Activated T-helper 17 cell treated with anti-CD3 and anti-CD28 coated beads, Interleukin-2, amount 50 U/mL, for 72 hours (primary cell): Measurements from ENCODE around the gene IGF2R. TPM values are rescaled to one million over a fixed set of nuclear protein-coding genes. Genes with fewer than 3 reads are reported as not detected.
"Not testable (repeated sequence)": the region's sequence is repeated elsewhere in the genome, so short reads cannot be mapped to it uniquely, and the experiment has no call there.

ENCODE experiments used
- ATAC-seq: fragments of 150-1000 bp; cut with Tn5 transposase; replicated peaks from 2 replicates; pipeline ENCODE4 v1.10.0; 2021; ENCODE audit warnings: mild to moderate bottlenecking, moderate library complexity
- H3K27ac Mint-ChIP-seq: one replicate; pipeline ENCODE4 v1.8.0; 2022; ENCODE audit warnings: mixed read lengths
- H3K27me3 Mint-ChIP-seq: one replicate; pipeline ENCODE4 v1.8.0; 2022; ENCODE audit warnings: mixed read lengths
- H3K36me3 Mint-ChIP-seq: one replicate; pipeline ENCODE4 v1.8.0; 2022; ENCODE audit warnings: low read depth, mild to moderate bottlenecking, mixed read lengths
- H3K4me1 Mint-ChIP-seq: one replicate; pipeline ENCODE4 v1.8.0; 2022; ENCODE audit warnings: mixed read lengths
- H3K4me3 Mint-ChIP-seq: one replicate; pipeline ENCODE4 v1.8.0; 2022; ENCODE audit warnings: mild to moderate bottlenecking, mixed read lengths
- H3K9me3 Mint-ChIP-seq: one replicate; pipeline ENCODE4 v1.8.0; 2022; ENCODE audit warnings: mixed read lengths
- total RNA-seq, 2 donors: library from RNA; stranded (reverse); gene quantifications; one replicate each; pipeline ENCODE4 v1.2.3, GENCODE V29; 2022

IGF2R gene
- total RNA-seq, 2 donors from 2014 or later, result 68.2 to 82.2 TPM

DNA sequence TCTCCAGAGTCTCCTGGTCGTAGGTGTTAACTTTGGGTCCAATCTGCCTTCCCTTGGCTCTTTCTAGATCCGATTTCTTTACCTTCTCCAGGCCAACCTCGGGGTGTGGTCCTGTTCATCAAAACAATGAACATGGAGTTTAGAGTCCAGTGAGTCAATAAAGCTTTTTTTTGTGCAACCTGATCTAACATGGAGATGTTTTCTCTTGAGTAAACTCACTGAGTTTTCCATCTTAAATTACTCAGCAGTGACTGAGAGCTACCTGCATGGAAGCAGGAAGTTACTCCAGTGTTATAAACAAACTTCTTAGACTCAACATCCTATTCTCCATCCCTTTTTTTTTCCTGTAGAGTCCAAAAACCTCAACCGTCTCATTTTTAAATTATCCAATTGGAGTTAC is 137.8 kb downstream of the IGF2R start:
- H3K27me3 Mint-ChIP-seq, result no peaks in the 10 kb centered on the region
- no peak overlapping the region for H3K4me3 Mint-ChIP-seq
- H3K9me3 Mint-ChIP-seq, result no peaks in the 10 kb centered on the region
- H3K27ac Mint-ChIP-seq, result peak overlapping the region; percentile 57
- H3K4me1 Mint-ChIP-seq, result peaks cover 14% of the 10 kb centered on the region
- H3K36me3 Mint-ChIP-seq, result peaks cover 78% of the 10 kb centered on the region
- no peak for ATAC-seq

DNA sequence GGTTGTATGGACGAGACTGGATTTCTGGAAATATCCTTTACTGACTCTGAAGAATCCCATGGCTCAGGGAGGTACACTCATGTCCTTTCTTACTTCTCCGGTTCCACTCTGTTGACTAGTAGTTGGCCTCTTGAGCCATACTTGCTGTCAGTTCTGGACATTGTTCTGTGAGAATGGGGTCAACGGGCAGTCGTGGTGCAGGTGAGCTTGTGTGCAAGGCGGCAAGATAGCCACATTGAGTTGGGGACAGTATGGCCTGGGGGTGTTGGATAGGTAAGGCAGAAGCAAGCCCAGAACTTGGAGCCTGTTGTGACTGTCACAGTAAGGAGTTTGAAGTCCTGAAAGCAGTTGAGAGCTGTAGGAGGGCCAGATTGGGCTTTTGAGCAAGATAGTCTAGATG is 139.2 kb downstream of the IGF2R start:
- Mint-ChIP-seq H3K9me3 (no peaks in the 10 kb centered on the region), H3K36me3 (peaks cover 64% of the 10 kb centered on the region), H3K27ac (peak overlapping the region; percentile 29), H3K27me3 (no peaks in the 10 kb centered on the region), H3K4me3 (no peak overlapping the region), H3K4me1 (peaks cover 14% of the 10 kb centered on the region)
- ATAC-seq, result no peak

DNA sequence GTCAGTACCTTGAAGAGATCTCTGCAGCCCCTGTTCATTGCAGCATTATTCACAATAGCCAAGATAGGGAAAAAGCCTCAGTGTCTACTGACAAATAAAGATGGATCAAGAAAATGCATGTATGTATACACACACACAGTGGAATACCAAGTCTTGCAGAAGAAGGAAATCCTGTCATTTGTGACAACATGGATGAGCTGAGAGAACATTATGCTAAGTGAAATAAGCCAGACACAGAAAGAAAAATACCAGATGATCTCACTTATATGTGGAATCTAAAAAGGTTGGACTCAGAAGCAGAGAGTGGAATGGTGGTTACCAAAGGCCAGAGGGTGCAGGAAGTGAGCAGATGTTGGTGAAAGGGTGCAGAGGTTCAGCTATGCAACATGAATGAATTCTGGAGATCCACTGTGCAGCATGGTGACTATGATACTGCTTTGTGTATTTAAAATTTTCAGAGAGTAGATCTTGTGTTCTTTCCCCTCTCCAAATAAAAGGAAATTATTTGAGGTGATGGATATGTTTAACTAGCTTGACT is 141.8 kb downstream of the IGF2R start:
- H3K36me3 Mint-ChIP-seq, result peaks cover 45% of the 10 kb centered on the region
- no peak overlapping the region for H3K4me3 Mint-ChIP-seq
- peak overlapping the region; percentile 23 for H3K27ac Mint-ChIP-seq
- no peak for ATAC-seq
- no peaks in the 10 kb centered on the region for H3K9me3 Mint-ChIP-seq
- H3K27me3 Mint-ChIP-seq, result no peaks in the 10 kb centered on the region
- peaks cover 14% of the 10 kb centered on the region for H3K4me1 Mint-ChIP-seq

DNA sequence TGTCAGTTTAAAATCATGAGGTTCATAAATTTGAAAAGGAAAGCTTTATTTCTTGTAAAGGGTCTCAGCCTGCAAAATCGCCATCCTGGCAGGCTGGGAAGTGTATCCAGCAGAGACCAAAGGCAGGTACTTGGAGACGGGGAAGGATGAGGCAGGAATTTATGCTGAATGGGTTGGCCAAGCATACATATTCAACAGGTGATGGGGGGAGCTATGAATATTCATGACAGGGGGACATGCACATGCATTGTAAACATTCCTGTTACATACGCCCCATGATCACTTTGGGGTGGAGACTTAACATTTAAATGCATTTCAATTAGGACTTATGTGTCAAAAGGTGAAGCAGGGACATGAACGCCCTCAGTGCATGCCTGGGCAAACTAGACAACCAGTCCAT is 142.9 kb downstream of the IGF2R start:
- Mint-ChIP-seq H3K27ac (no peak overlapping the region), H3K4me3 (no peak overlapping the region), H3K4me1 (peaks cover 14% of the 10 kb centered on the region), H3K27me3 (no peaks in the 10 kb centered on the region), H3K36me3 (peaks cover 34% of the 10 kb centered on the region), H3K9me3 (no peaks in the 10 kb centered on the region)
- ATAC-seq, result no peak

DNA sequence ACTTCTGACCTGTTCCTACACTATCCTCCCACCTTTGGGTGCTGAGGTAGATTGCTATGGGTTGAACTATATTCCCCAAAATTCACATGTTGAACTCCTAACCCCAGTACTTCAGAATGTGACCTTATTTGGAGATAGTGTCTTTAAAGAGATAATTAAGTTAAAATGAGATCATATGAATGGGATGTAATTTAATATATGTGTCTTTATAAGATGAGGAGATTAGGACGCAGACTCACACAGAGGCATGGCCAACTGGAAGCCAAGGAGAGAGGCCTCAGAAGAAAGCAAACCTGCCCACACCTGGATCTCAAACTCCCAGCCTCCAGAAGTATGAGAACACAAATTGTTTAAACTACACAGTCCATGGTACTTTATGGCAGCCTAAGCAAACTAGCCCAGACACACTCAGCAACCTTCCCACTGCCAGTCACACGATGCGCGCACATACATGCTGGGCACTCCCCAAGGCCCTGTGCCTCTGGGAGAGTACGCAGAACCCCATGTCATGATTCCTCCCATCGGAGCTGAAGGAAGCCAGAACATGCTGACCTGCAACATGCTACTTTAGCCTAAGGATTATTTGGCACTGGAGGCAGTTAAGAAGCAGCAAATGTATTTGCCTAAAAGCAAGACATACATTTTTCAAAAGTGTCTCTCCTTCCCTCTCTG is 143.9 kb downstream of the IGF2R start:
- H3K9me3 Mint-ChIP-seq, result no peaks in the 10 kb centered on the region
- no peak for ATAC-seq
- no peak overlapping the region for H3K27ac Mint-ChIP-seq
- H3K27me3 Mint-ChIP-seq, result no peaks in the 10 kb centered on the region
- no peak overlapping the region for H3K4me3 Mint-ChIP-seq
- peaks cover 24% of the 10 kb centered on the region for H3K36me3 Mint-ChIP-seq
- H3K4me1 Mint-ChIP-seq, result peaks cover 10% of the 10 kb centered on the region

DNA sequence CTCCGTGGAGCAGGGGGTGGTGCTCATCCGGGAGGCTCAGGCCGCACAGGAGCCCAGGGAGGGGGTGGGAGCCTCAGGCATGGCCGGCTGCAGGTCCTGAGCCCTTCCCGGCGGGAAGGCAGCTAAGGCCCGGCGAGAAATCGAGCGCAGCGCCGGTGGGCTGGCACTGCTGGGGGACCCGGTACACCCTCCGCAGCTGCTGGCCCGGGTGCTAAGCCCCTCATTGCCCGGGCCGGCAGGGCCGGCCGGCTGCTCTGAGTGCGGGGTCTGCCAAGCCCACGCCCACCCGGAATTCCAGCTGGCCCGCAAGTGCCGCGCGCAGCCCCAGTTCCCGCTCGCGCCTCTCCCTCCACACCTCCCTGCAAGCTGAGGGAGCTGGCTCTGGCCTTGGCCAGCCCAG is 145.7 kb downstream of the IGF2R start:
- H3K4me1 Mint-ChIP-seq, H3K27me3 Mint-ChIP-seq, H3K9me3 Mint-ChIP-seq, H3K27ac Mint-ChIP-seq, H3K4me3 Mint-ChIP-seq, ATAC-seq: not testable (repeated sequence)
- peaks cover 16% of the 10 kb centered on the region for H3K36me3 Mint-ChIP-seq

DNA sequence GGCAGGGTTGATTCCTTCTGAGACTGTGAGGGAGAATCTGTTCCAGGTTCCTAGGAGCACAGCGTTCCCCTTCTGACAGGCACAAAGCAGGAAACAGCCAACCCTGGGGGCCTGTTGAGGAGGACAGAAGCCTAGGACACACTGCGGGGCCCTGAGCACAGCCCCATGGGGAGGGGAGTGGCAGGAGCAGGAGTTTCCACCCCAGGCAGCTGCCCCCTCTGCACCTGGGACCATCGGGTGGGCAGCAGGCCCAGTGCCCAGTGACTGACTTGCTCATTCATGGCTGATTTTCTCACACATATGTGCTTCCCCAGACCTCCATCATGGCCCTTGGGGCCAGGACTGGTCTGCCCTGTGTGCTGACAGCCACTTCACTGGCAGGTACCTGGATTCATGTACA is 146.5 kb downstream of the IGF2R start:
- ATAC-seq, result no peak
- Mint-ChIP-seq H3K36me3 (peaks cover 12% of the 10 kb centered on the region), H3K4me1 (peaks cover 5% of the 10 kb centered on the region), H3K27me3 (no peaks in the 10 kb centered on the region), H3K9me3 (no peaks in the 10 kb centered on the region), H3K4me3 (no peak overlapping the region), H3K27ac (no peak overlapping the region)

DNA sequence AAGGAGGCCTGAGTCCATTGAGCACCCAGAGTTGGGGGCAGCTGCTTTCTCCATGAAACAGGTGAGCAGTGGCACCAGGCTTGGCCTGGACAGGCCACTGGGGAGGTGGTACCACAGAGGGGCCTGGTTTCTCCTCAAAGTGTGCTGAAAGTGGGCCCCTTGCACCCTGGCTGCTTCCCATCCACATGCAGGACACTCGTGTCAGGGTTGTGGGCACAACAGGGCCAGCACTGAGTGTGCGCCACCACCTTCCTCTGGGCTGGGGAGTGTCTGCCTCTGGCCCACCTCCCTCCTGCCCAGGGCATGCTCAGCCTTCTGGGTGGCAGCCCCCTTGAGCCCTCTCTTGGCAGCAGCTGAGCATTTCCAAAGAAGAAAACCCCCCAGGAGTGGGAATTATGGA is 147.5 kb downstream of the IGF2R start:
- no peak for ATAC-seq
- Mint-ChIP-seq H3K27me3 (no peaks in the 10 kb centered on the region), H3K27ac (no peak overlapping the region), H3K4me1 (no peaks in the 10 kb centered on the region), H3K4me3 (no peak overlapping the region), H3K9me3 (no peaks in the 10 kb centered on the region), H3K36me3 (peaks cover 7% of the 10 kb centered on the region)

DNA sequence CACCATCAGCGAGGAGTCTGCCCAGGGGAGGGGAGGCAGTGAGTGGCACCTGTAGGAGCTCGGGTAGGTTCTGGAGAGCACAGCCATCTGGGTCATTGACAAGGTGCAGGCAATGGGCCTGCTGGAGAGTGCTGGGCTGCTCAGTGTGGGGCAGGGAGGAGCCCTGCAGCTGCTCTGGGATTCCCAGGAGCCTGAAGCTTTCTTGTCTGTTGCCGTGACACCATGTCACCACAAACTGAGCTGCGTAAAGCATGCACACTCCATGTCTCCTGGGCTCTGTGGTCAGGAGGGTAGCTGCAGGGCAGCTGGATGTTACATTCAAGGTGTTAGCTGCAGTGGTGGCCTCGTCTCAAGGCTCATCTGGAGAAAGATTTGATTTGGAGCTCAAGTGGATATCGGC is 148.3 kb downstream of the IGF2R start:
- H3K27ac Mint-ChIP-seq, result no peak overlapping the region
- H3K27me3 Mint-ChIP-seq, result no peaks in the 10 kb centered on the region
- H3K9me3 Mint-ChIP-seq, result no peaks in the 10 kb centered on the region
- H3K4me1 Mint-ChIP-seq, result no peaks in the 10 kb centered on the region
- H3K36me3 Mint-ChIP-seq, result peaks cover 7% of the 10 kb centered on the region
- no peak for ATAC-seq
- no peak overlapping the region for H3K4me3 Mint-ChIP-seq

DNA sequence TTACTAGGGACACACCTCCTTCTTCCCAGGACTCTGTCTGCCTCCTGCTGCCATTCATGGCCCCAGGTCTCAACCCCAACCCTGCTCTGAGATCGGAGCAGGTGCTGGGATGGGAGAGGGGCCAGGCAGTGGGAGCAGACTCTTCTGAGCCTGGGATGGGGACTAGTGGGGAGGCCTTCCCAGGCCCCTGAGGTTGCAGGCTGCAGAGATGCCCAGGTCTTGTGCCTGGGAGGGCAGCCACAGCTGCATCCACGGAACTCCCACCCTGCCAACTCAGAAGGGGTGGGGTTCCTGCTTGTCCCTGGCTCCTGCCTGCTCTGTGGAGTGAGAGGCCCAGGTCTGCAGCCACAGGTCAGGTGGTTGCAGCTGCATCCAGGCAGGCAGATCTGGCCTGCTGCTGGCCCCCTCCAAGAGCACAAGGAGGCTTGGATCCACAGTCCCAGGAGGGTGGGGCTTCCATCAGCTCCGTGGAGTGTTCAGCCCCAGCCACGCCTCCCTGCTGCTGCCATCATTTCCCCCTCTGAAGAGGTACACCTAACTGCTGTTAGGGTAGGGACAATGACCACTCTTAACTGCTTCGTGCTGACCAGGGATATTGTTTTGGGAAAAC is 149.8 kb downstream of the IGF2R start:
- Mint-ChIP-seq H3K4me3 (no peak overlapping the region), H3K4me1 (no peaks in the 10 kb centered on the region), H3K9me3 (no peaks in the 10 kb centered on the region), H3K27ac (no peak overlapping the region), H3K27me3 (no peaks in the 10 kb centered on the region), H3K36me3 (peaks cover 2% of the 10 kb centered on the region)
- ATAC-seq, result no peak

DNA sequence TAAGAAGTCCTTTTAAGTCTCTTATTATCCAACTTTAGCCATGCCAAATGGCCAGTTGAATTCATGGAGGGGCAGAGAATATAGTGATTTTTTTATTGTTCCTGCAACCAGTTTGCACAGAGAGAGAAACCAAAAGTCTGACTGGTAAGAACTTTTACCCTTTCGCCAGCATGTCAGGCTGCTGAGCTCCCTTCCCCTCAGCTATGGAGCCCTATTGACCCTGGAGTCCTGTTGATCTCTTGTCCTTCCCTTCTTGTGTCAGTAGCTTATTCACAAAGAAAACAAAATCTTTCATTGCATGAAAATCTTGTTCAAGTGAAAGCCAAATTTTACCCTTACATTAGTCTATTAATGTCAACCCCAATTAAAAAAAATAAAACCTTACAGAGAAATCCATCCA is 151.2 kb downstream of the IGF2R start:
- Mint-ChIP-seq H3K27me3 (no peaks in the 10 kb centered on the region), H3K9me3 (no peaks in the 10 kb centered on the region), H3K27ac (no peak overlapping the region), H3K36me3 (no peaks in the 10 kb centered on the region), H3K4me3 (no peak overlapping the region), H3K4me1 (no peaks in the 10 kb centered on the region)
- ATAC-seq, result no peak

DNA sequence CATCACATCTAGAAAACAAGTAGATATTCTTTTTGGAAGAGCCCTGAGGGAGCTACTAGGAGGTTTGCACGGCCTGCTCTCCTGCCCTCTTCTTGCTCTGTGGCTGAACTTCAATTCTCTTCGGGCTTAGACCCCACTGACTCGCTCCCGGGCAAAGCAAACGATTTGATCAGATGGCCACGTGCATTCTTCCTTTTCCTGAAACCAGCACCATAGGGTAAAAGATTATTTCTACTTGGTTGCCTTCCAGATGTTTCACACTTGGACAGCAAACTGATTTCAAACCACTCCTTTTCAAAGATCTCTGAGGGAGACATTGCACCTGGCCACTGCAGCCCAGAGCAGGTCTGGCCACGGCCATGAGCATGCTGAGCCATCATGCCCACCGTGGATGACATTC is 152.7 kb downstream of the IGF2R start, which contains the start of gene SLC22A1:
Gene SLC22A1 (plus strand): TSS at position 258 of the 400 bp plus-strand sequence. CDS start 121 bp downstream, at position 379.
- H3K27me3 Mint-ChIP-seq, result no peaks in the 10 kb centered on the region
- H3K27ac Mint-ChIP-seq, result no peak within 1 kb of the TSS
- no peak within 1 kb of the TSS for H3K4me3 Mint-ChIP-seq
- H3K36me3 Mint-ChIP-seq, result no peaks in the 10 kb centered on the region
- no peak for ATAC-seq
- no peaks in the 10 kb centered on the region for H3K4me1 Mint-ChIP-seq
- H3K9me3 Mint-ChIP-seq, result no peaks in the 10 kb centered on the region

DNA sequence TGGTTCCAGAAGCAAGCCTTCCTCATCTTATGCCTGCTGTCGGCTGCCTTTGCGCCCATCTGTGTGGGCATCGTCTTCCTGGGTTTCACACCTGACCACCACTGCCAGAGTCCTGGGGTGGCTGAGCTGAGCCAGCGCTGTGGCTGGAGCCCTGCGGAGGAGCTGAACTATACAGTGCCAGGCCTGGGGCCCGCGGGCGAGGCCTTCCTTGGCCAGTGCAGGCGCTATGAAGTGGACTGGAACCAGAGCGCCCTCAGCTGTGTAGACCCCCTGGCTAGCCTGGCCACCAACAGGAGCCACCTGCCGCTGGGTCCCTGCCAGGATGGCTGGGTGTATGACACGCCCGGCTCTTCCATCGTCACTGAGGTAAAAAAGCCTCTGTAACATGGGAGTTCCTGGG is 153.1 kb downstream of the IGF2R start:
- ATAC-seq, result no peak
- Mint-ChIP-seq H3K4me3 (no peak overlapping the region), H3K36me3 (no peaks in the 10 kb centered on the region), H3K4me1 (no peaks in the 10 kb centered on the region), H3K27me3 (no peaks in the 10 kb centered on the region), H3K9me3 (no peaks in the 10 kb centered on the region), H3K27ac (no peak overlapping the region)

DNA sequence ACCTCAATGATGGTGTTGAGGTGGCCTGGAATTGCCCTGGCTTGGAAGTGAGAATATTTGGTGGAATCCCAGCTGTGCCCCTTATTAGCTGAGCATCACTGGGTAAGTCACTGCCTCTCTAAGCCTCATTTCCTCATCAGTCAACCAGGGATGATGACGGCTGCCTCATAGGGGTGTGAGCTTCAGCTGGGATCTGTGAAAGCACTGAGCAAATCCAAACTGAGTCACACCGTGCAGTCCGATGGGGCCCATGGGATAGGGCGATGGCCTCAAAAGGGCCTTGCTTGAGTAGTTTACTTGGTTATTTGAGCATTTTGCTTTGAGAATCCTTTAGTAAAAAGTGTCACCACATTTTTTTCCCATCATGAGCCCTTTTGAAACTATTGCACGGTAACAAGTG is 153.9 kb downstream of the IGF2R start:
- H3K36me3 Mint-ChIP-seq, result no peaks in the 10 kb centered on the region
- ATAC-seq, result no peak

DNA sequence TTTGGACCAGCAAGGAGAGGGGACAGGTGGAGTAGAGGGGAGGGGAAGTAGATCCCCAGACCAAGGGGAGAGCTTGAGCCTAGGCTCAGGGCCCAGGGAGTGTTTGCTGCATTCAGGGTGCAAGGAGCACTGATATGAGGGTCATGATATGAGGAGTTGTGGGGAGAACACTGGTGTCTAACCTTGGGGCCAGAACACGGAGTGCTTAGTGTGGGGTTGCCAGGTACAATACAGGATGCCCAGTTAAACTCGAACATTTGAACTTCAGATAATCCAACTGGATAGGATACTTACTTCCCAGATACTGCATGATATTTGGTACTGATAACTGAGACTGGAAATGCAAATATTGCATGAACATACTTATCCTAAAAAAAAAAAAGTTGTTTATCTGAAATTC is 155.1 kb downstream of the IGF2R start:
- no peaks in the 10 kb centered on the region for H3K27me3 Mint-ChIP-seq
- no peak overlapping the region for H3K27ac Mint-ChIP-seq
- H3K36me3 Mint-ChIP-seq, result no peaks in the 10 kb centered on the region
- no peaks in the 10 kb centered on the region for H3K9me3 Mint-ChIP-seq
- H3K4me3 Mint-ChIP-seq, result no peak overlapping the region
- no peaks in the 10 kb centered on the region for H3K4me1 Mint-ChIP-seq
- no peak for ATAC-seq

More for the DNA sequence above, 153.9 kb downstream of the IGF2R start:
- Mint-ChIP-seq H3K27ac (no peak overlapping the region), H3K4me3 (no peak overlapping the region), H3K9me3 (no peaks in the 10 kb centered on the region), H3K4me1 (no peaks in the 10 kb centered on the region), H3K27me3 (no peaks in the 10 kb centered on the region)
